ENCODE measurements around the gene CDH4. TPM values are rescaled to one million over a fixed set of nuclear protein-coding genes. Genes with fewer than 3 reads are reported as not detected.

The CDH4 gene
- total and polyA plus RNA-seq, 12 donors: 0.04 to 0.25 (median 0.08) TPM; not detected in 5

- ATAC-seq (no peak), DNase-seq (no peak)
- WGBS, 2 donors: 81 to 83% methylated on average over 14 of the region's 14 CpGs
- TF ChIP-seq CTCF (IDR thresholded peaks at IDR 0.05): no peak
- Histone ChIP-seq H3K27me3 (peaks cover 0 to 57% (median 28%) of the 10 kb centered on the region in 7 donors), H3K4me3 (no peak overlapping the region), H3K27ac (no peak overlapping the region), H3K9me3 (no peaks in the 10 kb centered on the region), H3K4me1 (no peaks in the 10 kb centered on the region), H3K36me3 (no peaks in the 10 kb centered on the region)
- intact Hi-C loops (cut with DNase I): no loop called here
Observed at GRCh38 chr20:61904456-61904855, 652.4 kb downstream of the CDH4 start.

- H3K27me3 ChIP-seq: peaks cover 0 to 44% (median 21%) of the 10 kb centered on the region in 7 donors
- H3K36me3 ChIP-seq: no peaks in the 10 kb centered on the region
- WGBS, 2 donors: 89 to 94% methylated on average over 15 of the region's 15 CpGs
- intact Hi-C loops (cut with DNase I): no loop called here
- ATAC-seq (no peak), DNase-seq (no peak)
- no peaks in the 10 kb centered on the region for H3K4me1 ChIP-seq
- TF ChIP-seq CTCF (IDR thresholded peaks at IDR 0.05): no peak
- H3K27ac ChIP-seq: no peak overlapping the region
- H3K9me3 ChIP-seq: peaks cover 0 to 8% (median 2%) of the 10 kb centered on the region in 11 donors
- H3K4me3 ChIP-seq: no peak overlapping the region
Observed at GRCh38 chr20:61905781-61906523, 653.9 kb downstream of the CDH4 start.

GRCh38 chr20:61907081-61907891 is 655.2 kb downstream of the CDH4 start:
- H3K27ac ChIP-seq: no peak overlapping the region
- DNase-seq (no peak), ATAC-seq (no peak)
- TF ChIP-seq CTCF (IDR thresholded peaks at IDR 0.05): no peak
- H3K9me3 ChIP-seq: peaks cover 0 to 20% (median 2%) of the 10 kb centered on the region in 11 donors
- H3K27me3 ChIP-seq: peaks cover 0 to 39% (median 13%) of the 10 kb centered on the region in 7 donors
- H3K4me1 ChIP-seq: no peaks in the 10 kb centered on the region
- WGBS, 2 donors: 81 to 82% methylated on average over 24 of the region's 24 CpGs
- no peaks in the 10 kb centered on the region for H3K36me3 ChIP-seq
- intact Hi-C loops (cut with DNase I): no loop called here
- H3K4me3 ChIP-seq: no peak overlapping the region

- no peaks in the 10 kb centered on the region for H3K36me3 ChIP-seq
- DNase-seq (no peak), ATAC-seq (no peak)
- H3K27me3 ChIP-seq: peaks cover 0 to 36% (median 9%) of the 10 kb centered on the region in 7 donors
- no peaks in the 10 kb centered on the region for H3K4me1 ChIP-seq
- intact Hi-C loops (cut with DNase I): no loop called here
- no peak overlapping the region for H3K27ac ChIP-seq
- no peak for TF ChIP-seq CTCF (IDR thresholded peaks at IDR 0.05)
- peaks cover 0 to 20% (median 2%) of the 10 kb centered on the region in 11 donors for H3K9me3 ChIP-seq
- WGBS, 2 donors: 76 to 77% methylated on average over 38 of the region's 38 CpGs
- no peak overlapping the region for H3K4me3 ChIP-seq
Observed at GRCh38 chr20:61908057-61909026, 656.3 kb downstream of the CDH4 start.

Measured in heart right ventricle (tissue), 16 donors.